H1 (cell line): ENCODE results near the gene LY6G5B. TPM values are rescaled to one million over a fixed set of nuclear protein-coding genes. Genes with fewer than 3 reads are reported as not detected.

ENCODE experiments used
- CTCF ChIA-PET: fragments of 300-600 bp; sonication (Branson Sonifier 250); formaldehyde crosslinking; loops from one replicate; lab custom pipeline; 2021; ENCODE audit not compliant: partially characterized antibody; lab: Charles Lee
- POLR2A ChIA-PET: fragments of 300-600 bp; sonication (Branson Sonifier 250); formaldehyde crosslinking; loops from one replicate; lab custom pipeline; 2021; ENCODE audit warnings: inconsistent platforms; ENCODE audit not compliant: partially characterized antibody; lab: Charles Lee
- DNase-seq, 2 experiments: peaks; one replicate each; pipeline versions ENCODE4 v3.0.0 to v3.0.0-alpha.2; 2010 to 2022; ENCODE audit warnings: low spot score in 2 of 2, low read depth in 1 of 2, mixed read lengths in 1 of 2
- FAIRE-seq: peaks from 2 replicates; lab custom pipeline; 2011; peaks lifted over from hg19 to GRCh38; lab: Jason Lieb, UNC
- H2AFZ ChIP-seq: 2 replicates; pipeline ENCODE4 v1.8.1; 2012; ENCODE audit warnings: low read length, inconsistent platforms
- H2AK5ac ChIP-seq: 2 replicates; pipeline ENCODE4 v1.6.1; 2013; ENCODE audit warnings: low read depth, low read length
- H2BK120ac ChIP-seq: replicated peaks from 2 replicates; pipeline ENCODE3; 2013; ENCODE audit warnings: low read depth, low read length, inconsistent platforms
- H2BK12ac ChIP-seq: 2 replicates; pipeline ENCODE4 v1.6.1; 2013; ENCODE audit warnings: low read depth, low read length
- H2BK15ac ChIP-seq: 2 replicates; pipeline ENCODE4 v1.6.1; 2013; ENCODE audit warnings: low read length
- H2BK20ac ChIP-seq: 2 replicates; pipeline ENCODE4 v1.6.1; 2013; ENCODE audit warnings: low read length
- H2BK5ac ChIP-seq: 2 replicates; pipeline ENCODE4 v1.6.1; 2013; ENCODE audit warnings: low read depth, low read length
- H3K14ac ChIP-seq: 2 replicates; pipeline ENCODE4 v1.6.1; 2013; ENCODE audit warnings: inconsistent platforms; ENCODE audit not compliant: insufficient read length
- H3K18ac ChIP-seq: 2 replicates; pipeline ENCODE4 v1.6.1; 2013; ENCODE audit warnings: low read length; ENCODE audit errors: extremely low read depth
- H3K23ac ChIP-seq: 2 replicates; pipeline ENCODE4 v1.6.1; 2013; ENCODE audit warnings: inconsistent platforms; ENCODE audit not compliant: insufficient read length
- H3K23me2 ChIP-seq: 2 replicates; pipeline ENCODE4 v1.6.1; 2013; ENCODE audit warnings: low read depth, low read length
- H3K27ac ChIP-seq: 2 replicates; pipeline ENCODE4 v1.6.1; 2011; ENCODE audit warnings: low read depth, low read length, inconsistent platforms
- H3K27me3 ChIP-seq, 4 experiments: replicated peaks in 1 of 4; 1 replicate in 1 of 4; 2 replicates in 3 of 4; pipeline versions ENCODE4 v1.6.1 to v1.8.1; 2011 to 2013; ENCODE audit warnings: low read length in 3 of 4, mild to moderate bottlenecking in 3 of 4, inconsistent platforms in 2 of 4, mixed read lengths in 2 of 4, moderate library complexity in 1 of 4; ENCODE audit not compliant: control insufficient read depth in 3 of 4, insufficient read depth in 3 of 4; ENCODE audit errors: extremely low read depth in 1 of 4
- H3K36me3 ChIP-seq, 4 experiments: 2 replicates each; pipeline versions ENCODE4 v1.6.1 to v1.8.1; 2011 to 2013; ENCODE audit warnings: mild to moderate bottlenecking in 4 of 4, low read length in 3 of 4, moderate library complexity in 2 of 4, control low read depth in 1 of 4, inconsistent platforms in 1 of 4; ENCODE audit not compliant: insufficient read depth in 4 of 4, control insufficient read depth in 2 of 4
- H3K4ac ChIP-seq: replicated peaks from 2 replicates; pipeline ENCODE3; 2013; ENCODE audit warnings: low read length, low read depth, mixed read lengths, inconsistent platforms; ENCODE audit not compliant: insufficient read length
- H3K4me1 ChIP-seq, 4 experiments: replicated peaks in 1 of 4; 1 replicate in 1 of 4; 2 replicates in 3 of 4; pipeline versions ENCODE4 v1.6.1 to v1.8.1; 2011 to 2013; ENCODE audit warnings: low read length in 3 of 4, inconsistent platforms in 2 of 4, mixed read lengths in 1 of 4; ENCODE audit not compliant: insufficient read depth in 4 of 4, control insufficient read depth in 3 of 4
- H3K4me2 ChIP-seq, 2 experiments: 2 replicates each; pipeline versions ENCODE4 v1.6.1 to v1.8.1; 2011 to 2013; ENCODE audit warnings: low read depth in 2 of 2, low read length in 2 of 2, control low read depth in 1 of 2, inconsistent platforms in 1 of 2, mild to moderate bottlenecking in 1 of 2; ENCODE audit not compliant: insufficient read depth in 1 of 2
- H3K4me3 ChIP-seq, 4 experiments: fragments of 200-600, 300-600 bp in 1 of 4; sonication (generic), shearing (Covaris generic), sonication (Bioruptor Twin) in 1 of 4; 2 replicates each; pipeline versions ENCODE4 v1.5.1 to v1.8.1; 2011 to 2016; ENCODE audit warnings: low read length in 4 of 4, low read depth in 3 of 4, control low read depth in 2 of 4, inconsistent platforms in 2 of 4, mild to moderate bottlenecking in 2 of 4, mixed read lengths in 1 of 4, moderate library complexity in 1 of 4; ENCODE audit not compliant: insufficient read depth in 2 of 4; ENCODE audit errors: extremely low read depth in 1 of 4
- H3K56ac ChIP-seq: replicated peaks from 2 replicates; pipeline ENCODE3; 2013; ENCODE audit warnings: low read depth, mild to moderate bottlenecking, mixed read lengths, low read length, inconsistent platforms; ENCODE audit not compliant: insufficient read length
- H3K79me1 ChIP-seq: 2 replicates; pipeline ENCODE4 v1.6.1; 2013; ENCODE audit warnings: low read depth, low read length, control low read depth
- H3K79me2 ChIP-seq, 2 experiments: 2 replicates each; pipeline versions ENCODE4 v1.6.1 to v1.8.1; 2012 to 2013; ENCODE audit warnings: low read length in 2 of 2, mild to moderate bottlenecking in 2 of 2, inconsistent platforms in 1 of 2; ENCODE audit not compliant: insufficient read depth in 2 of 2, control insufficient read depth in 1 of 2
- H3K9ac ChIP-seq, 4 experiments: replicated peaks in 1 of 4; 1 replicate in 1 of 4; 2 replicates in 3 of 4; pipeline versions ENCODE4 v1.6.1 to v1.8.1; 2011 to 2013; ENCODE audit warnings: low read depth in 3 of 4, low read length in 3 of 4, control low read depth in 2 of 4, mild to moderate bottlenecking in 2 of 4, moderate library complexity in 2 of 4, inconsistent platforms in 1 of 4; ENCODE audit errors: extremely low read depth in 1 of 4
- H3K9me3 ChIP-seq, 2 experiments: 2 replicates each; pipeline versions ENCODE4 v1.6.1 to v1.8.1; 2012 to 2013; ENCODE audit warnings: mild to moderate bottlenecking in 2 of 2, moderate library complexity in 2 of 2, control low read depth in 1 of 2, inconsistent platforms in 1 of 2, low read depth in 1 of 2, low read length in 1 of 2, mixed read lengths in 1 of 2; ENCODE audit not compliant: insufficient read depth in 2 of 2
- H4K20me1 ChIP-seq, 2 experiments: replicated peaks in 1 of 2; 2 replicates each; pipeline versions ENCODE3 to v1.8.1; 2011 to 2013; ENCODE audit warnings: inconsistent platforms in 2 of 2, low read length in 2 of 2, mild to moderate bottlenecking in 1 of 2; ENCODE audit not compliant: insufficient read depth in 2 of 2, control insufficient read depth in 1 of 2
- H4K5ac ChIP-seq: 2 replicates; pipeline ENCODE4 v1.6.1; 2013; ENCODE audit warnings: low read length, low read depth, mixed read lengths, inconsistent platforms; ENCODE audit not compliant: insufficient read length
- H4K8ac ChIP-seq: 2 replicates; pipeline ENCODE4 v1.8.0; 2013; ENCODE audit warnings: mild to moderate bottlenecking, moderate library complexity, low read length, inconsistent platforms; ENCODE audit not compliant: insufficient read depth; ENCODE audit errors: extremely low read depth
- H4K91ac ChIP-seq: replicated peaks from 2 replicates; pipeline ENCODE3; 2013; ENCODE audit warnings: low read length, mixed read lengths, inconsistent platforms; ENCODE audit not compliant: insufficient read length
- JUND ChIP-seq: IDR thresholded peaks from 2 replicates; pipeline ENCODE4 v1.6.1; 2011; ENCODE audit warnings: mild to moderate bottlenecking, improper control_type of control experiment, low read length
- ZNF274 ChIP-seq: IDR thresholded peaks from 2 replicates; pipeline ENCODE4 v1.7.0; 2012; ENCODE audit warnings: low read length, borderline replicate concordance; ENCODE audit errors: extremely low read depth
- WGBS, 2 experiments: shearing (Covaris generic) in 1 of 2; methylation state at CpG; one replicate each; pipeline versions ENCODE4 v1.1.6 to v1.1.7; 2013 to 2015; ENCODE audit warnings: low lambda C conversion rate in 2 of 2, mixed read lengths in 2 of 2, inconsistent platforms in 1 of 2, low coverage in 1 of 2, missing lambda C conversion rate in 1 of 2; ENCODE audit not compliant: insufficient replicate concordance in 2 of 2, insufficient coverage in 1 of 2, insufficient read length in 1 of 2; ENCODE audit errors: extremely low coverage in 1 of 2, missing lambda C conversion rate in 1 of 2; 5-methylcytosine and 5-hydroxymethylcytosine counted together
- polyA plus RNA-seq, 7 experiments: library from polyadenylated mRNA; depleted of rRNA in 3 of 7; stranded (reverse) in 5 of 7; unstranded in 2 of 7; fragments of >200 nt in 5 of 7; fragments of 200-250 nt in 2 of 7; gene quantifications; 1 replicate in 5 of 7; 2 replicates in 1 of 7; 4 replicates in 1 of 7; pipeline versions ENCODE4 v1.2.1 to v1.2.3, GENCODE V29; 2011 to 2013; ENCODE audit warnings: missing spikeins in 2 of 7, mixed read lengths in 2 of 7
- total RNA-seq: library from RNA; stranded (reverse); fragmentation: NEBNext Ultra II Directional; extraction: Animal tissue kit (Norgen Biotek cat#: 25700); gene quantifications from 2 replicates; pipeline ENCODE4 v1.2.1, GENCODE V29; 2021
- TF ChIP-seq, protein P1 (sequence below): IDR thresholded peaks from 2 replicates; pipeline ENCODE4 v1.6.1; 2012; ENCODE audit warnings: low read length, inconsistent platforms
- TF ChIP-seq, protein P2 (sequence below), 3 experiments: IDR thresholded peaks; 1 replicate in 2 of 3; 2 replicates in 1 of 3; pipeline versions ENCODE4 v1.5.1 to v1.6.1; 2011; ENCODE audit warnings: low read length in 3 of 3, mild to moderate bottlenecking in 3 of 3, inconsistent platforms in 2 of 3, low read depth in 1 of 3, moderate library complexity in 1 of 3; ENCODE audit not compliant: insufficient read depth in 1 of 3; ENCODE audit errors: control extremely low read depth in 1 of 3
- TF ChIP-seq, protein P3 (sequence below): IDR thresholded peaks from 2 replicates; pipeline ENCODE4 v1.6.1; 2011; ENCODE audit warnings: low read depth, mild to moderate bottlenecking, low read length; ENCODE audit not compliant: insufficient read depth

The LY6G5B gene
- total and polyA plus RNA-seq, 2 of the 8 experiments (the other 6 are each of a cell fraction or from before 2014, with no cell fraction given) = 10.6 to 12.6 TPM

DNA sequence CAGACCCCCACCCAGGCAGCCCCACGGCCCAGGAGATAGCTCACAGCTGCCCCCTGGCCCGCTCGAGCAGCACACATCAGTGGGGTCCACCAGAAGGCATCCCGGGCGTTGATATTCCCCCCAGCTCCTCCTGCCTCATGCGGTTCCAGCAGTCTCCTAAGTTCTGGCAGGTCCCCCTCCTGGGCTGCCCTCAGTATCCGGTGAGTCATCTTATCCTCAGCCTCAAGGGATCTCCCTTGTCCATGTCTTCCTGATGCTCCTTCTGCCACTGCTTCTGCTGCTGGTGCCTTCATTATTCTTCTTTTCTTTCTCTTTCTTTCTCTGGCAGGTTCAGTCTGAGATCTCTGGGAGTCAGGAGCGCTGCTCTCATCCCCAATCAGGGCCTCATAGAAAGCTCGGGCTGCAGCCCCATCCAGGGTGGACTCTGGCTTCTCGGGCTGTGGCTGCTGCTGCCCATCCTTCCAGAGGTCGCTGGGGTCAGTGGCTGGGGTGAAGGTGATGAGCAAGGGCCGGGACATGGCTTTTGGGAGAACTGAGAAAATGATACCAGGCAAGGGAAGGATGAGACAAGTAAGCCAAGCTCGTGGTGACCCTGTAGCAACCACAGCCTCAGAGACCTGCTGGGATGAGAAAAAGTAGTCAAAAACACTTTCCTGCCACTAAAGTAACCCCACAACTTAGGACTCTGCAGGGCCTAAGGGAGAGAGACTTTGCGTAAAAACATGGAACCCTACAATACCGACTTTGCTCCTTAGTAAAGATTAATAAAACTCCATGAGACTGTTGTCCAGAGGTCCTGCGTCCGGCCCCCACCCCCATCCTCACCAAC, 5.6 kb upstream of the LY6G5B start:
- H3K23ac ChIP-seq = no peak overlapping the region
- H3K56ac ChIP-seq = peak overlapping the region; percentile 37
- H3K4me3 ChIP-seq = peak overlapping the region; percentile 88 to 94 (median 90)
- peak overlapping the region; percentile 10; the same call in 1 of the 2 replicates for H2BK12ac ChIP-seq
- peak overlapping the region; percentile 97 for H3K27ac ChIP-seq
- no peak overlapping the region for H2AFZ ChIP-seq
- peaks cover 12% of the 10 kb centered on the region for H3K23me2 ChIP-seq
- H2BK20ac ChIP-seq = no peak overlapping the region
- FAIRE-seq = no peak
- POLR2A ChIA-PET = interaction anchor here (0.6 to 25.5 kb wide), 51 partner anchors 9 to 1306 kb away, joined by 3 to 883 read pairs (median 4); partner anchors contain the start of genes ABHD16A, AIF1, APOM and ATP6V1G2
- 49% methylated on average over 17 of the region's 17 CpGs; no CpG with 5 or more reads in 1 of the 2 experiments for WGBS, 2 experiments
- H4K8ac ChIP-seq = 0 out of 2 replicates have a peak overlapping the region, but pooled peaks have one; percentile 42
- H3K79me2 ChIP-seq = peaks cover 0 to 52% of the 10 kb centered on the region in 2 experiments; a peak in 3 of 4 replicates
- peaks cover 22 to 38% (median 28%) of the 10 kb centered on the region in 4 experiments for H3K36me3 ChIP-seq
- H3K4me1 ChIP-seq = peaks cover 0 to 19% (median 5%) of the 10 kb centered on the region in 4 experiments; a peak in 5 of 7 replicates
- peak overlapping the region; percentile 6 for H4K91ac ChIP-seq
- H3K4ac ChIP-seq = no peak overlapping the region
- no peaks in the 10 kb centered on the region for H3K27me3 ChIP-seq
- H4K5ac ChIP-seq = no peak overlapping the region
- H4K20me1 ChIP-seq = peaks cover 7 to 9% of the 10 kb centered on the region in 2 experiments
- H3K9ac ChIP-seq = peak overlapping the region; percentile 80 to 95 (median 90)
- H3K9me3 ChIP-seq = no peaks in the 10 kb centered on the region
- no peak for DNase-seq
- H2BK15ac ChIP-seq = no peak overlapping the region; the same call in 1 of the 2 replicates
- H3K79me1 ChIP-seq = peaks cover 12% of the 10 kb centered on the region
- H3K4me2 ChIP-seq = peak overlapping the region; percentile 74 to 82
- no peak overlapping the region for H3K14ac ChIP-seq
- H2BK120ac ChIP-seq = no peak overlapping the region
- peak overlapping the region; percentile 98 for H3K18ac ChIP-seq
- H2BK5ac ChIP-seq = peak overlapping the region; percentile 91
- peak overlapping the region; percentile 43; the same call in 1 of the 2 replicates for H2AK5ac ChIP-seq
- CTCF ChIA-PET = interaction anchor here (0.6 to 3.8 kb wide), 20 partner anchors 9 to 288 kb away, joined by 3 to 38 read pairs (median 4); partner anchors contain the start of genes APOM, BAG6, LSM2 and TNF
- TF ChIP-seq JUND = no peak
- TF ChIP-seq, protein P1, sequence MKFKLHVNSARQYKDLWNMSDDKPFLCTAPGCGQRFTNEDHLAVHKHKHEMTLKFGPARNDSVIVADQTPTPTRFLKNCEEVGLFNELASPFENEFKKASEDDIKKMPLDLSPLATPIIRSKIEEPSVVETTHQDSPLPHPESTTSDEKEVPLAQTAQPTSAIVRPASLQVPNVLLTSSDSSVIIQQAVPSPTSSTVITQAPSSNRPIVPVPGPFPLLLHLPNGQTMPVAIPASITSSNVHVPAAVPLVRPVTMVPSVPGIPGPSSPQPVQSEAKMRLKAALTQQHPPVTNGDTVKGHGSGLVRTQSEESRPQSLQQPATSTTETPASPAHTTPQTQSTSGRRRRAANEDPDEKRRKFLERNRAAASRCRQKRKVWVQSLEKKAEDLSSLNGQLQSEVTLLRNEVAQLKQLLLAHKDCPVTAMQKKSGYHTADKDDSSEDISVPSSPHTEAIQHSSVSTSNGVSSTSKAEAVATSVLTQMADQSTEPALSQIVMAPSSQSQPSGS = 0 out of 2 replicates have a peak, but pooled peaks have one; percentile 4
- TF ChIP-seq, protein P2, sequence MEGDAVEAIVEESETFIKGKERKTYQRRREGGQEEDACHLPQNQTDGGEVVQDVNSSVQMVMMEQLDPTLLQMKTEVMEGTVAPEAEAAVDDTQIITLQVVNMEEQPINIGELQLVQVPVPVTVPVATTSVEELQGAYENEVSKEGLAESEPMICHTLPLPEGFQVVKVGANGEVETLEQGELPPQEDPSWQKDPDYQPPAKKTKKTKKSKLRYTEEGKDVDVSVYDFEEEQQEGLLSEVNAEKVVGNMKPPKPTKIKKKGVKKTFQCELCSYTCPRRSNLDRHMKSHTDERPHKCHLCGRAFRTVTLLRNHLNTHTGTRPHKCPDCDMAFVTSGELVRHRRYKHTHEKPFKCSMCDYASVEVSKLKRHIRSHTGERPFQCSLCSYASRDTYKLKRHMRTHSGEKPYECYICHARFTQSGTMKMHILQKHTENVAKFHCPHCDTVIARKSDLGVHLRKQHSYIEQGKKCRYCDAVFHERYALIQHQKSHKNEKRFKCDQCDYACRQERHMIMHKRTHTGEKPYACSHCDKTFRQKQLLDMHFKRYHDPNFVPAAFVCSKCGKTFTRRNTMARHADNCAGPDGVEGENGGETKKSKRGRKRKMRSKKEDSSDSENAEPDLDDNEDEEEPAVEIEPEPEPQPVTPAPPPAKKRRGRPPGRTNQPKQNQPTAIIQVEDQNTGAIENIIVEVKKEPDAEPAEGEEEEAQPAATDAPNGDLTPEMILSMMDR (IDR thresholded peaks at IDR 0.05; ENCODE audit: control extremely low read depth in 1 of 3, insufficient read depth in 1 of 3, low read depth in 1 of 3, low read length in 3 of 3) = 0 out of 4 replicates have a peak, but pooled peaks of 1 of the 3 experiments have one; percentile 2
- TF ChIP-seq ZNF274 = no peak
- TF ChIP-seq, protein P3, sequence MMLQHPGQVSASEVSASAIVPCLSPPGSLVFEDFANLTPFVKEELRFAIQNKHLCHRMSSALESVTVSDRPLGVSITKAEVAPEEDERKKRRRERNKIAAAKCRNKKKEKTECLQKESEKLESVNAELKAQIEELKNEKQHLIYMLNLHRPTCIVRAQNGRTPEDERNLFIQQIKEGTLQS = no peak
